Activated CD8-positive, alpha-beta T cell treated with anti-CD3 and anti-CD28 coated beads, Interleukin-2, amount 10 ng/mL, durations not matched to agents 7 days and 5 days (primary cell): Measurements from ENCODE around the gene SLC29A3. TPM values are rescaled to one million over a fixed set of nuclear protein-coding genes. Genes with fewer than 3 reads are reported as not detected.

Experiments
- ATAC-seq: fragments of 150-1000 bp; cut with Tn5 transposase; one replicate; pipeline ENCODE4 v1.10.0; 2021; ENCODE audit warnings: moderate library complexity
- CTCF ChIA-PET: fragments of 350-600 bp; sonication (Branson Sonifier 250); formaldehyde crosslinking; loops from one replicate; lab custom pipeline; 2021; ENCODE audit warnings: antibody characterized with exemption; lab: Charles Lee
- POLR2A ChIA-PET: fragments of 350-600 bp; sonication (Branson Sonifier 250); formaldehyde crosslinking; loops from one replicate; lab custom pipeline; 2021; ENCODE audit warnings: antibody characterized with exemption; lab: Charles Lee
- DNase-seq: peaks from one replicate; pipeline ENCODE4 v3.0.0-alpha.2; 2020
- H3K27ac Mint-ChIP-seq: one replicate; pipeline ENCODE4 v1.8.0; 2021; ENCODE audit warnings: mild to moderate bottlenecking, mixed read lengths
- H3K27me3 Mint-ChIP-seq: one replicate; pipeline ENCODE4 v1.8.0; 2021; ENCODE audit warnings: low read depth, mixed read lengths
- H3K36me3 Mint-ChIP-seq: one replicate; pipeline ENCODE4 v1.8.0; 2021; ENCODE audit warnings: low read depth, mixed read lengths
- H3K4me1 Mint-ChIP-seq: one replicate; pipeline ENCODE4 v1.8.0; 2021; ENCODE audit warnings: low read depth, mixed read lengths
- H3K4me3 Mint-ChIP-seq: one replicate; pipeline ENCODE4 v1.8.0; 2021; ENCODE audit warnings: mild to moderate bottlenecking, mixed read lengths
- H3K9me3 Mint-ChIP-seq: one replicate; pipeline ENCODE4 v1.8.0; 2022; ENCODE audit warnings: mixed read lengths; ENCODE audit not compliant: insufficient read depth
- total RNA-seq, 2 experiments: library from RNA; stranded (reverse); gene quantifications; one replicate each; pipeline ENCODE4 v1.2.3, GENCODE V29; 2021

Gene SLC29A3
- total RNA-seq, 2 experiments from 2014 or later = 3.0 to 3.4 TPM

DNA sequence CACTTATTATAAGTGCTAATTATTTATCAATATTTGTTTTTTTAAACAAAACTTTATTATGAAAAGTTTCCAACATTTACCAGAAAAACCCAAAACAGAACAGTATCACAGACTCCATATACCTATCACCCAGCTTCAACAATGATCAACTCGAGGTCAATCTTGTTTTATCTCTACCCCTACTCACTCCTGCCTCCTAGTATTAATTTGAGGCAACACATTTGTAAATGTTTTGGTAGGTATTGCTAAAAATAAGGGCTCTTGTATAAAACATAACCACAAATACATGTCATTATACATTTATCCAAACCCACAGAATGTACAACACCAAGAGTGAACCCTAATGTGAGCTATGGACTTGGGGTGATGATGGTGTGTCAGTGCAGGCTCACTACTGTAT, 61.8 kb downstream of the SLC29A3 start:
- Mint-ChIP-seq H3K36me3 (no peaks in the 10 kb centered on the region), H3K4me3 (no peak overlapping the region), H3K27ac (no peak overlapping the region), H3K4me1 (peaks cover 18% of the 10 kb centered on the region), H3K27me3 (peaks cover 2% of the 10 kb centered on the region), H3K9me3 (no peaks in the 10 kb centered on the region)
- CTCF ChIA-PET = interaction anchor here (0.9 to 2.9 kb wide), 7 partner anchors 9 to 328 kb away, joined by 3 to 11 read pairs (median 4); no protein-coding TSS in a partner anchor
- POLR2A ChIA-PET = interaction anchor here (0.6 kb wide), 1 partner anchor 120 kb away, joined by 3 read pairs; no protein-coding TSS in a partner anchor
- ATAC-seq (no peak), DNase-seq (no peak)

GRCh38 chr10:71381611-71382010, 62.6 kb downstream of the SLC29A3 start:
- CTCF ChIA-PET = interaction anchor here (0.9 to 2.9 kb wide), 8 partner anchors 9 to 327 kb away, joined by 3 to 11 read pairs (median 4); no protein-coding TSS in a partner anchor
- POLR2A ChIA-PET = no interaction called here
- H3K27ac Mint-ChIP-seq = no peak overlapping the region
- peaks cover 5% of the 10 kb centered on the region for H3K27me3 Mint-ChIP-seq
- H3K9me3 Mint-ChIP-seq = no peaks in the 10 kb centered on the region
- DNase-seq = no peak
- no peak overlapping the region for H3K4me3 Mint-ChIP-seq
- peaks cover 12% of the 10 kb centered on the region for H3K4me1 Mint-ChIP-seq
- no peak for ATAC-seq
- H3K36me3 Mint-ChIP-seq = no peaks in the 10 kb centered on the region

- Mint-ChIP-seq H3K36me3 (no peaks in the 10 kb centered on the region), H3K9me3 (no peaks in the 10 kb centered on the region), H3K4me3 (no peak overlapping the region), H3K27me3 (peaks cover 6% of the 10 kb centered on the region), H3K27ac (no peak overlapping the region), H3K4me1 (peaks cover 8% of the 10 kb centered on the region)
- ATAC-seq = no peak
- CTCF ChIA-PET = interaction anchor here (0.9 to 3.6 kb wide), 6 partner anchors 9 to 326 kb away, joined by 3 to 31 read pairs (median 4); no protein-coding TSS in a partner anchor
- POLR2A ChIA-PET = no interaction called here
- DNase-seq = no peak
Measured at GRCh38 chr10:71382028-71382427, 63.0 kb downstream of the SLC29A3 start.

GRCh38 chr10:71382757-71383156, 63.7 kb downstream of the SLC29A3 start:
- Mint-ChIP-seq H3K9me3 (no peaks in the 10 kb centered on the region), H3K4me3 (no peak overlapping the region), H3K4me1 (peaks cover 4% of the 10 kb centered on the region), H3K27ac (no peak overlapping the region), H3K27me3 (peaks cover 6% of the 10 kb centered on the region), H3K36me3 (no peaks in the 10 kb centered on the region)
- ChIA-PET CTCF (interaction anchor here (1.4 to 3.6 kb wide), 3 partner anchors 187 to 326 kb away, joined by 3 to 31 read pairs (median 11); no protein-coding TSS in a partner anchor), POLR2A (no interaction called here)
- ATAC-seq = no peak
- no peak for DNase-seq

DNA sequence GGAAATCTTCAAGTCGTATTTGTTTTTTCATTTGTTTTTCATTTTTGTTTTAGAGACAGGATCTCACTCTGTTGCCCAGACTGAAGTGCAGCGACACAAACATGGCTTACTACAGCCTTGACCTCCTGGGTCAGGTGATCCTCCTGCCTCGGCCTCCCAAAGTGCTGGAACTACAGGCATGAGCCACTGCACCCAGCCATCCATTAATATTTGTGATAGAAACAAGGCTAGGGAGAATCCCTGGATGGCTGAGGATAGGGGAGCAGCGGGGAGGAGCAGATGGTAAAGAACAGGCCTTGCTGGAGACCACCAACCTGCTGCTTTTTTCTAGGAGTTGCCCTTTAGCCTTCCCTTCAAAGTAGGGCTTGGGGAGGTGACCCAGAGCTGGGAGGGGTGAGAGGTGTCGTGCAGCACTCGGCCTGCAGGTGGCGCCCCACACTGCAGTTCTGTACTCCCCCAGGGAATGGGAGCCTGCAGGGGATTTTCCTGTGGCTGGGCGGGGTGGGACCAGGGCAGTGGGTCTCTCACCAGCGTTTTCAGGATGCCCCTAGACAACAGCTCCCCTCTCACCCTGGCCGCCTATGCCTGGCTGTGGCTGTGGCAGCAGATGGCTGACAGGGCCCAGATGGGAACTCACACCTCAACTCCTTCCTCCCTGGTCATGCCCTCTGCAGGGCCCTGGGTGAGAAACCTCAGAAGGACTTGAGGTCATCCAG, 65.1 kb downstream of the SLC29A3 start:
- ChIA-PET POLR2A (no interaction called here), CTCF (interaction anchor here (0.6 to 3.6 kb wide), 22 partner anchors 8 to 430 kb away, joined by 3 to 31 read pairs (median 4); no protein-coding TSS in a partner anchor)
- Mint-ChIP-seq H3K27ac (no peak overlapping the region), H3K36me3 (no peaks in the 10 kb centered on the region), H3K4me1 (no peaks in the 10 kb centered on the region), H3K27me3 (peaks cover 9% of the 10 kb centered on the region), H3K4me3 (no peak overlapping the region), H3K9me3 (no peaks in the 10 kb centered on the region)
- ATAC-seq = peak; percentile 95
- DNase-seq = peak; percentile 77

- Mint-ChIP-seq H3K4me1 (no peaks in the 10 kb centered on the region), H3K27ac (no peak overlapping the region), H3K4me3 (no peak overlapping the region), H3K36me3 (no peaks in the 10 kb centered on the region), H3K9me3 (no peaks in the 10 kb centered on the region), H3K27me3 (peaks cover 29% of the 10 kb centered on the region)
- ChIA-PET POLR2A (no interaction called here), CTCF (interaction anchor here (1.9 kb wide), 1 partner anchor 10 kb away, joined by 4 read pairs; no protein-coding TSS in a partner anchor)
- ATAC-seq (no peak), DNase-seq (no peak)
Measured at GRCh38 chr10:71388171-71388570, 69.1 kb downstream of the SLC29A3 start.

DNA sequence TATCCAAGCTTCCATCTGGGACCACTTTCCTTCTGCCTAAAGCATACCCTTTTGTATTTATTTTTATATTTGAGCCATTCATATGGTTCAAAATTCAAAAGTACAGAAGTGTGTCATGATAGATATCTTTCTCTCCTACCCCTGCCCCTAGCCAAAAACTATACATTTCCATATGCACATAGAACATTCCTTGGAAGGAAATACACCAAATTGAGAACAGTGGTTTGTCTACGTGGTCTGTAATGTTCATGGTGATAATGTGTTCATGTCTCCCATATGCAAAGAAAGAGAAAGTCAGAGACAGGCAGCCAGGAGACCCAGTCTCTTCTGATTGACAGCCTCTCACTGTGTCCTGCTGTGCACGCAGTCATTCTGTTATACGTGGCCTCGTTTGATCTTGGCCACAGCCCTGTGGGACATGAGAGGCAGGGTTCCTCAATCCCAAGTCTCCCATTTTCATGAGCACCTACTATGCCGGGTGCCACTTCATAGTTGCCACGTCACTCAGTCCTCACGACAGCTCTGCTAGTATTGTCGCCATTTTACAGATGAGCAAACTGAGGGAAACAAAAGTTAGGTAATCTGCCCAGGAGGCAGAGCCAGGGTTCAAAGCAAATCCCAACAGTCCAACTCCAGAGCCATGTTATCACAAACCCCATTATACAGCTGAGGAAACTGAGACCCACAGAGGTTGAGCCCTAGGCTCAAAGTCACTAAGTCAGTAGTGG, 69.7 kb downstream of the SLC29A3 start:
- Mint-ChIP-seq H3K4me1 (no peaks in the 10 kb centered on the region), H3K27me3 (peaks cover 34% of the 10 kb centered on the region), H3K9me3 (no peaks in the 10 kb centered on the region), H3K4me3 (no peak overlapping the region), H3K27ac (no peak overlapping the region), H3K36me3 (no peaks in the 10 kb centered on the region)
- DNase-seq (no peak), ATAC-seq (no peak)
- POLR2A ChIA-PET = no interaction called here
- CTCF ChIA-PET = interaction anchor here (1.2 to 1.9 kb wide), 2 partner anchors 10 to 11 kb away, joined by 3 to 4 read pairs; no protein-coding TSS in a partner anchor

- ChIA-PET POLR2A (no interaction called here), CTCF (interaction anchor here (1.2 to 1.9 kb wide), 3 partner anchors 9 to 12 kb away, joined by 3 to 6 read pairs (median 4); no protein-coding TSS in a partner anchor)
- H3K4me1 Mint-ChIP-seq = no peaks in the 10 kb centered on the region
- no peaks in the 10 kb centered on the region for H3K9me3 Mint-ChIP-seq
- H3K27ac Mint-ChIP-seq = no peak overlapping the region
- ATAC-seq (no peak), DNase-seq (no peak)
- no peak overlapping the region for H3K4me3 Mint-ChIP-seq
- peaks cover 42% of the 10 kb centered on the region for H3K27me3 Mint-ChIP-seq
- no peaks in the 10 kb centered on the region for H3K36me3 Mint-ChIP-seq
Measured at GRCh38 chr10:71389768-71390460, 70.9 kb downstream of the SLC29A3 start.

DNA sequence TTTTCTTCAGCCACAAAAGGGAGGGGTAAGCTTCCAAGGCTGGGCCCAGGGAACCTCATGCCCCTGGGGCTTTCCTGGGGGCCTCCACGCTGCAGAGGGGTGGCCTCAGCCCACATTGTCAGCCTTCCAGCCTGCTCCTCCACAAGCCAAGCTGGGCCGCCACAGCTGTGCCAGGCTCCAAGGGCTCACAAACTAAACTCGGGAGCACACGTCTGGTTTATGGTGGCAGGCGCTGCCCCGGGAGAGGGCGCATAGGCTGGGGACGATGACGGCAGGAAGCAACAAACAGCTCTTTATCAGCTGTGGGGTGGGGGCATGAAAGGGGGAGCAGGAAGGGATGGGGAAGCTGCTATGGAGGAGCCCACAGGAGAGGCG, 71.4 kb downstream of the SLC29A3 start:
- no peak overlapping the region for H3K27ac Mint-ChIP-seq
- CTCF ChIA-PET = interaction anchor here (0.9 to 1.6 kb wide), 4 partner anchors 9 to 318 kb away, joined by 3 to 6 read pairs (median 4); no protein-coding TSS in a partner anchor
- ATAC-seq = no peak
- DNase-seq = no peak
- H3K4me1 Mint-ChIP-seq = no peaks in the 10 kb centered on the region
- no peaks in the 10 kb centered on the region for H3K36me3 Mint-ChIP-seq
- H3K27me3 Mint-ChIP-seq = peaks cover 48% of the 10 kb centered on the region
- H3K9me3 Mint-ChIP-seq = no peaks in the 10 kb centered on the region
- POLR2A ChIA-PET = no interaction called here
- H3K4me3 Mint-ChIP-seq = no peak overlapping the region

DNA sequence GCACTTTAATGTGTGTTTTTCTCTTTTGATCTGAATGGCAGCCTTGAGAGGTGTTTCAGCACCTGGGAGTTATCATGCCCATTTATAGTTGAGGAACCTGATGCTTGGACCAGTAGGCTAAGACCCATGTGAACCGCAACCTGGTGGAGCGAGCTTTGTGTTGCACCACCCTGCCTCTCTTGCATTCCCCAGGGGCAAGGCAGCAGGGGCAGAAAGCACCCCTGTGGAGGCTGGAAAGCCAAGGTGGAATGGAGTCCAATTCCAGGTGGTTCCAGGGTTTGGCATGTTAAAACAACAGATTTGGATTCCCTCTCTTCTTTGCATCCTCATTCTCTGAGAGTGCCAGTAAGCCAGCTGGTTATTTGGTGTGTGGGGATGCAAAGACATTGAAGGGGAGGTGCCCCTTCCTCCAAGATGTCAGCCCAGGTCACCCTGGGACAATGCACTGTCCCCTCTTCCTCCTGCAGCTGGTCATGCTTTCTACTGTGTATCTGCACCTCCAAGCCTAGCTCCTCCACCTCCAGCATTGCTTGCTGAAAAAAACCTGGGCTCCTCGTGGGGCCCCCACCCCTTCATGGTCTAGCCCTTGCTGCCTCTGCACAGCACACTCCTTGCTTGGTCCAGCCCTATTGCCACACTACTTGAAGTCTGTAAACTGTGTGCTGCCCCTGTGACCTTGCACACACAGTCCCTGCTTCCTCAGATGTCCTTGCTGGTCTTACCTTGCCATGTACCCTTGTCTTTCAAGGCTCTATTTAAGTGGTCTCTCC, 72.0 kb downstream of the SLC29A3 start:
- ChIA-PET CTCF (interaction anchor here (0.9 to 1.6 kb wide), 4 partner anchors 10 to 317 kb away, joined by 3 to 6 read pairs (median 4); no protein-coding TSS in a partner anchor), POLR2A (no interaction called here)
- no peaks in the 10 kb centered on the region for H3K36me3 Mint-ChIP-seq
- ATAC-seq (no peak), DNase-seq (no peak)
- H3K4me1 Mint-ChIP-seq = peaks cover 2% of the 10 kb centered on the region
- no peak overlapping the region for H3K4me3 Mint-ChIP-seq
- no peaks in the 10 kb centered on the region for H3K9me3 Mint-ChIP-seq
- H3K27me3 Mint-ChIP-seq = peaks cover 54% of the 10 kb centered on the region
- no peak overlapping the region for H3K27ac Mint-ChIP-seq

DNA sequence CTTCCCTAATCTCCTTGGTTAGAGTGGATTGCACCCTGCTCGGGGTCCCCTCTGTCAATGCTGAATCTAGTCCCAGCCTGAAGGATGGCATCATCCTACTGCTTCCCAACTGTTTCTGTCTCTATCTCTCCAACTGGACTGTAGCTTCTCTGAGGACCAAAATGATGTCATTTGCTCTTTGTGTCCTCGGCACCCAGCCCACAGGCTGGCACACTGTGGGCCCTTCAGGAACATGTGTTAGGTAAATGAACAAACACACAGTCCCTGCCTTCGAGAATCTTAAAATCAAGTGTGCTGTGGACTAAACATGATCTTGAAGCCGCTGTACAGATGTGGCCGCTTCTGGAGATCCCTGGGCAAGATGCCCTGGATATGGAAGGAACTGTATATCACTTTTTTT, 72.6 kb downstream of the SLC29A3 start:
- ChIA-PET CTCF (interaction anchor here (0.9 to 1.6 kb wide), 3 partner anchors 178 to 317 kb away, joined by 3 to 5 read pairs (median 4); no protein-coding TSS in a partner anchor), POLR2A (no interaction called here)
- H3K36me3 Mint-ChIP-seq = no peaks in the 10 kb centered on the region
- DNase-seq = no peak
- peaks cover 49% of the 10 kb centered on the region for H3K27me3 Mint-ChIP-seq
- ATAC-seq = no peak
- H3K4me1 Mint-ChIP-seq = peaks cover 3% of the 10 kb centered on the region
- H3K4me3 Mint-ChIP-seq = no peak overlapping the region
- H3K9me3 Mint-ChIP-seq = no peaks in the 10 kb centered on the region
- H3K27ac Mint-ChIP-seq = no peak overlapping the region
